ENCODE data around the gene PRKD2. TPM values are rescaled to one million over a fixed set of nuclear protein-coding genes. Genes with fewer than 3 reads are reported as not detected.
"Not testable (repeated sequence)": the region's sequence is repeated elsewhere in the genome, so short reads cannot be mapped to it uniquely, and the experiment has no call there.

PRKD2 gene
- total RNA-seq, 2 donors from 2014 or later: 18.9 to 58.3 TPM

DNA sequence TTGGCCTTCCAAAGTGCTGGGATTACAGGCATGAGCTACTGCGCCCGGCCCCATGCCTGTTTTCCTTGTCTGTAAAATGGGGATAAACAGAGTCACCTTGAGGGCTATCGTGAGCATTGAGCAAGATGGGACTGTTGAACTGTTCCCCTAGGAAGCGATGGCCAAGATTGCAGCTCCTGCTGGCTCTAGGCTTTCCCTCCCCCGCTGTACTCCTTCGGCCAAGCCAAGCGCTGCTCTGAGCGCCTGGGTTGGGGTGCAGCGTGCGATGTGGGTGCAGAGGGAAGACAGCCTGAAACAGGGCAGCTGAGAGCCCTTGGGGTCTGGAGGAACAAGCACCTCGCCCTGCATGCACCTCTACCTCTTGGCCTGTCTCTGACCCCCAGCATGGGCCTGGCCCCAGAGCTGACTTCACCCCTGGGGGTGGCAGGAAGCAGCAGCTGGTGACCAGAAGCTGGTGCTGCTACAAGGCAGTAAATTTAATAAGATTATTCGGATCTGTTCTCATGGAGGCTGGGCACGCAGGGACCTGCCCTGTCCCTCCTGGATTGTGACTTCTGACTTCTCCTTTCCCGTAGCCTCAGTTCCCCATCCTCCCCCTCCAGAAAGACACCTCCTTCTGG, 86.2 kb downstream of the PRKD2 start:
- no peak overlapping the region for H3K4me3 ChIP-seq
- intact Hi-C loops (cut with DNase I): no loop called here
- DNase-seq (no peak), ATAC-seq (no peak)
- peaks cover 24% of the 10 kb centered on the region for H3K4me1 ChIP-seq
- no peaks in the 10 kb centered on the region for H3K9me3 ChIP-seq
- TF ChIP-seq, protein P1, sequence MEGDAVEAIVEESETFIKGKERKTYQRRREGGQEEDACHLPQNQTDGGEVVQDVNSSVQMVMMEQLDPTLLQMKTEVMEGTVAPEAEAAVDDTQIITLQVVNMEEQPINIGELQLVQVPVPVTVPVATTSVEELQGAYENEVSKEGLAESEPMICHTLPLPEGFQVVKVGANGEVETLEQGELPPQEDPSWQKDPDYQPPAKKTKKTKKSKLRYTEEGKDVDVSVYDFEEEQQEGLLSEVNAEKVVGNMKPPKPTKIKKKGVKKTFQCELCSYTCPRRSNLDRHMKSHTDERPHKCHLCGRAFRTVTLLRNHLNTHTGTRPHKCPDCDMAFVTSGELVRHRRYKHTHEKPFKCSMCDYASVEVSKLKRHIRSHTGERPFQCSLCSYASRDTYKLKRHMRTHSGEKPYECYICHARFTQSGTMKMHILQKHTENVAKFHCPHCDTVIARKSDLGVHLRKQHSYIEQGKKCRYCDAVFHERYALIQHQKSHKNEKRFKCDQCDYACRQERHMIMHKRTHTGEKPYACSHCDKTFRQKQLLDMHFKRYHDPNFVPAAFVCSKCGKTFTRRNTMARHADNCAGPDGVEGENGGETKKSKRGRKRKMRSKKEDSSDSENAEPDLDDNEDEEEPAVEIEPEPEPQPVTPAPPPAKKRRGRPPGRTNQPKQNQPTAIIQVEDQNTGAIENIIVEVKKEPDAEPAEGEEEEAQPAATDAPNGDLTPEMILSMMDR (IDR thresholded peaks at IDR 0.05): no peak
- no peak for TF ChIP-seq POLR2A (IDR thresholded peaks at IDR 0.05)
- no peak overlapping the region for H3K27ac ChIP-seq
- H3K36me3 ChIP-seq (replicated peaks in 1 of 2; ENCODE audit: insufficient read depth in 1 of 2, low read depth in 2 of 2): no peaks in the 10 kb centered on the region
- no peaks in the 10 kb centered on the region for H3K27me3 ChIP-seq
- WGBS, 2 donors: 81 to 89% methylated on average over 12 to 14 of the region's 14 CpGs

DNA sequence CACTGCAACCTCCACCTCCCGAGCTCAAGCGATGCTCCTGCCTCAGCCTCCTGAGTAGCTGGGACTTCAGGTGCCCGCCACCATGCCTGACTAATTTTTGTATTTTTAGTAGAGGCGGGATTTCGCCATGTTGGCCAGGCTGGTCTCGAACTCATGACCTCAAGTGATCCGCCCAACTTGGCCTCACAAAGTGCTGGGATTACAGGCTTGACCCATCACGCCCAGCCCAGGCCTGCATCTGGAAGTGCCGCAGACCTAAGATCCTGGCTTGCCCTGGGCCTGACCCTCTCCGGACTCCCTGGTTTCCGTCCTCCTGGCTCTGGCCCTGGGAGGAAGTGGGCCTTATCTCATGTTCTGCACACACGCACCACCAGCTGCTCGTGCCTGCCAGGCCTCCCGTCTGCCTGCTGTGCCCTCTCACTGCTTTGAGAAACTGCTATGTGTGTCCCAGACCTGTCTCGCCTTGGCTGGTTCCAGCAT, 87.3 kb downstream of the PRKD2 start:
- Histone ChIP-seq H3K36me3 (replicated peaks in 1 of 2; ENCODE audit: insufficient read depth in 1 of 2, low read depth in 2 of 2) (no peaks in the 10 kb centered on the region), H3K27ac (peak overlapping the region in 3 of 4 donors; percentile 12 to 48 (median 44)), H3K9me3 (no peaks in the 10 kb centered on the region), H3K4me3 (no peak overlapping the region), H3K27me3 (no peaks in the 10 kb centered on the region), H3K4me1 (peaks cover 19% of the 10 kb centered on the region)
- intact Hi-C loops (cut with DNase I): no loop called here
- ATAC-seq (no peak), DNase-seq (peak in 3 of 4 donors; percentile 65 to 68 (median 68))
- TF ChIP-seq POLR2A (IDR thresholded peaks at IDR 0.05): no peak
- TF ChIP-seq, protein P1 (IDR thresholded peaks at IDR 0.05): no peak
- WGBS, 2 donors: 59 to 74% methylated on average over 10 to 15 of the region's 15 CpGs

DNA sequence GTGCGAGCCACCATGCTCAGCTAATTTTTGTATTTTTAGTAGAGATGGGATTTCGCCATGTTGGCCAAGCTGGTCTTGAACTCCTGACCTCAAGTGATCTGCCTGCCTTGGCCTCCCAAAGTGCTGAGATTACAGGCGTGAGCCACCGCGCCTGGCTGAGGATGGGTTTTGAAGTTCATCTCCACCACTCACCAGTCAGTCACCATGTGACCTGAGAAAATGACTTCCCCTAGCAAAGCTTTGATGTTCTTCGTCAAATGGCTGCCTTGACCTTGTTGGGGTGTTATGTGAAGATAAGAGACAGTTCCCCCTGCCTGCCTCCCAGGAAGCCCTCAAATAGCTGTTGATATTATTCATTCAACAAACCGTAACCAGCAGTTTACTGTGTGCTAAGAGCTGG, 87.9 kb downstream of the PRKD2 start:
- H3K36me3 ChIP-seq (replicated peaks in 1 of 2; ENCODE audit: insufficient read depth in 1 of 2, low read depth in 2 of 2); H3K27me3 ChIP-seq; ATAC-seq; H3K4me3 ChIP-seq; DNase-seq; H3K9me3 ChIP-seq; H3K27ac ChIP-seq; intact Hi-C loops (cut with DNase I): not testable (repeated sequence)
- 88 to 90% methylated on average over 7 of the region's 7 CpGs for WGBS, 2 donors
- peaks cover 14% of the 10 kb centered on the region for H3K4me1 ChIP-seq

DNA sequence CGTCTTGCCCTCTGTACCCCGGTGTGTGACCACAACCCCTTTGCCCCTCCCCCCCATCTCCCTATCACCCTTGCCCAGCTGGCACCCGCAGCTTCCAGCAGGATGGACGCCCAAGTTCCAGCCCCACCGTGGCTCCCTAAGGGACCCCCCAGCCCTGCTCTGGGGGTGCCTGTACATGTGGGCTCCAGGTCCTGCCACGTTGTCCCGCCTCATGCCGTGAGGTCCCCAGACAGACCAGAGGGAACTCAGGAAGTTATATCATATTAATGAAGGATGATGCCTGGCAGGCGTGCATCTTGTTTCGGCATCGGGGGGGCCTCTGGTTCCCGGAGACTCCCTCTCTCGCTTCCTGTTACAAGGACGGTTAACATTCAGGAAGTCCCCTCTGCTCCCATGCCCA, 90.5 kb downstream of the PRKD2 start:
- DNase-seq: no peak
- TF ChIP-seq POLR2A (IDR thresholded peaks at IDR 0.05): no peak
- TF ChIP-seq, protein P1 (IDR thresholded peaks at IDR 0.05): no peak

DNA sequence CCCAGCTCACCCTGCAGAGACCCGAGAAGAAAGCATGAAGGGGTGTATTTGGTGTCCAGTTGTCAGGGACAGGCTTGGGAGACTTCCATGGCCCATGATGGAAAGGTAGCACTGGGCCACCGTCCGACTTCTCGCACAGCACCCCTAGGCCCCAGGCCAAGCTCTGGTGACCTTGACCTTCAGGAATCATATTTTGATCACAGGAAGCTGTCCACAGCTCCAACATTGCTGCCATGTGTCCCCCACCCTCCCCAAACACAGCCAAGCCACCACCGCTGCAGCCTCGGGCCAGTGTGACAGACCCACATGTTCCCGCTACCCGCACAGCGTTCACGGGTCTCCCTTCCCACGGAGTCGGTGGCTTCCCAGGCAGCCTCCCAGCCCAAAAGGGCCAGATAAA, 91.2 kb downstream of the PRKD2 start:
- Histone ChIP-seq H3K4me1 (peaks cover 5% of the 10 kb centered on the region), H3K27me3 (no peaks in the 10 kb centered on the region), H3K36me3 (replicated peaks in 1 of 2; ENCODE audit: insufficient read depth in 1 of 2, low read depth in 2 of 2) (no peaks in the 10 kb centered on the region), H3K9me3 (no peaks in the 10 kb centered on the region), H3K4me3 (no peak overlapping the region), H3K27ac (peak overlapping the region in 3 of 4 donors; percentile 15 to 61 (median 29))
- 61 to 75% methylated on average over 5 to 12 of the region's 12 CpGs for WGBS, 2 donors
- DNase-seq (no peak), ATAC-seq (no peak)
- TF ChIP-seq, protein P1 (IDR thresholded peaks at IDR 0.05): no peak
- no peak for TF ChIP-seq POLR2A (IDR thresholded peaks at IDR 0.05)
- intact Hi-C loops (cut with DNase I): no loop called here

More for the DNA sequence above, 90.5 kb downstream of the PRKD2 start:
- Histone ChIP-seq H3K9me3 (no peaks in the 10 kb centered on the region), H3K27me3 (no peaks in the 10 kb centered on the region), H3K27ac (peak overlapping the region in 1 of 4 donors; percentile 61), H3K4me1 (peaks cover 5% of the 10 kb centered on the region), H3K4me3 (no peak overlapping the region), H3K36me3 (replicated peaks in 1 of 2; ENCODE audit: insufficient read depth in 1 of 2, low read depth in 2 of 2) (no peaks in the 10 kb centered on the region)
- no peak for ATAC-seq
- intact Hi-C loops (cut with DNase I): no loop called here
- WGBS, 2 donors: 68 to 74% methylated on average over 12 to 14 of the region's 14 CpGs
